ENCODE data around the gene MATN4.

Gene MATN4

DNA sequence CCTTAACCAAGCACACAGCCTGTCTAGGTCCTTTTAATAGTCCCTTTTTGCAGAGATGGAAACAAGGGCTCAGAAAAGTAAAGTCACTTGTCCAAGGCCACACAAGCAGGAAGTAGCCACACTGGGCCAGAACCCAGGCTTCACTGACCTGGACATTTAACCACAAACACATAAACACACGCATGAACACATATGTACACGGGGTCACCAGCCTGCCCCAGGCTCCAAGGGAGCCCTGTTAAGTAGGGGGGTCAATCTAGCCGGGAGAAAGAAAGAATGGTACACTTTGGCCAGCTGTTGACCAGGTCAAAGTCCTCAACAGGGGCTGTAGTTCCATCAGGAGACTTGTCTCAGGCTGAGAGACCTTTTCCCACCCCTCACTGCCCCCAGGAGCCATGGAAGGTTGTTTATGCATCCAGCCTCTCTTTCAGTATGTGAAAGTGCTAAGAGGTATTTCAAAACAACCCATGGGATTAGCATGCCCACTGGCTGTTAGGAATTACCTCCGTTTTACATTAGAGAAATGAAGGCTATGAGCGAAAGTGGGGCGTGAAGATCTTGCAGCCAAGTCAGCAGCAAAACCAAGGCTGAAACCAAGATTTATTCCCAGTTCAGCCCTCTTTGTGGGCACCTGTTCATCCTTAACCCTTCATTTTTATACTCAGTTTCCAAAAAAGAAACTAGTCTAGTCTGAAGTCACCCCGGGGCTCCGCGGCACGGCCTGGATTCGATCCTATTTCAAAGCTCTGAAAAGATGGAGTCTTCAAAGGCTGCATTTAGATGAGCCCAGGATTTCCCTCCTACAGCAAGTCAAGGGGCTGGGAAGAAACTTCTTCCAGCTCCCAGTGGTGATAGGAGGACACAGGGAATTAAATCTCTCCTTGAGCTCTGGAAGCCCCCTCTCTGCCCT is 30.3 kb upstream of the MATN4 start:
- H3K36me3 ChIP-seq, result 0 out of 22 replicates have a peak, but pooled peaks cover 0 to 2% (median 0%) of the 10 kb centered on the region in 11 experiments
- H3K4me3 ChIP-seq, result no peak overlapping the region
- H3K9me3 ChIP-seq (replicated peaks in 1 of 11), result no peaks in the 10 kb centered on the region
- H3K4me2 ChIP-seq, result peak overlapping the region in 5 of 11 experiments; percentile 5 to 32 (median 24); a peak in 5 of 22 replicates
- peaks cover 0 to 29% (median 0%) of the 10 kb centered on the region in 11 experiments; a peak in 5 of 22 replicates for H4K20me1 ChIP-seq
- TF ChIP-seq Cebpa-rat (IDR thresholded peaks at IDR 0.05), result no peak
- H3K9ac ChIP-seq, result no peak overlapping the region
- H3K27me3 ChIP-seq, result no peaks in the 10 kb centered on the region
- H3K4me1 ChIP-seq, result peaks cover 0 to 17% (median 5%) of the 10 kb centered on the region in 10 experiments; a peak in 17 of 20 replicates
- no peak overlapping the region for H3K27ac ChIP-seq

GRCh38 chr20:45337367-45338120 is 29.4 kb upstream of the MATN4 start:
- 0 out of 22 replicates have a peak overlapping the region, but pooled peaks of 1 of the 11 experiments have one; percentile 14 for H3K9ac ChIP-seq
- H3K4me1 ChIP-seq, result peaks cover 0 to 8% (median 0%) of the 10 kb centered on the region in 10 experiments; a peak in 8 of 20 replicates
- H3K27ac ChIP-seq, result no peak overlapping the region
- H4K20me1 ChIP-seq, result peaks cover 0 to 29% (median 0%) of the 10 kb centered on the region in 11 experiments; a peak in 5 of 22 replicates
- no peak for TF ChIP-seq Cebpa-rat (IDR thresholded peaks at IDR 0.05)
- no peaks in the 10 kb centered on the region for H3K9me3 ChIP-seq (replicated peaks in 1 of 11)
- H3K36me3 ChIP-seq, result peaks cover 0 to 10% (median 0%) of the 10 kb centered on the region in 11 experiments; a peak in 3 of 22 replicates
- H3K4me2 ChIP-seq, result no peak overlapping the region
- no peaks in the 10 kb centered on the region for H3K27me3 ChIP-seq
- no peak overlapping the region for H3K4me3 ChIP-seq

DNA sequence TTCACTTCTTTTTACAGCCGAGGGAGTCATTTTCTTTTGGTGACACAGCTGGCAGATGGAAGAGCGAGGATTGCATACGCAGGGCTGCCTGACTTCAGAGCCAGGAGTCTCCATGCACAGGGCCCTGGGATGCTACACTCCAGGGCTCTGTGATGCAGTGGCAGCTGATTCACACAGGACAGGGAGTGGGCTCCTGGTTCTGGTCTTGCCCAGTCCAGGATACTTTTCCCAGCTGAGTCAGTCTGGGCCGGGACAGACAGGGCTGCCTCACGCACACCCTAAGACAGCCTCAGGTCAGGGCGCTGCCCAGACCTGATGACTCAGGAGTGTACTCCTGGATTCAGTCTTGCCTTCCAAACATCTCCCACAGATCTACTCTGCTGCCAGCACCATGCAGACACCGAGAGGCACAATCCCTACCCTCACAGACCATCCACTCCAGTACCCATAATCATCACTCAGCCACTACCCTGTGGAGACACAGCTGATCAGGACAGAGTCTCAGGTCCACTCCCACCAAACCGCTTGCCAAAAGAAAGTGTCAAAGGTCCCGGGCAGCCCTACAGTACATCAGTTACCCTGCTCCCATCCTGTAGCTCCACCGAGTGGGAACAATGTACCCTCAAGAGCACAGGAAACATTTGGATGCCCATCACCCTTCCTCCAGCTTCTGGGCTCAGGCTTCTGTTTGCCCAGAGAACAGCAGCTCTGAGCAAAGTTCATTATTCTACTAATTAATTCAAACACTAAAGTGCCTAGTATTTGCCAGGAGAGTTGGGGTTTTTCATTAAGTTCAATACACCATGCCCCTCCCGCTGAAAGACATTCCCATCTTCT is 28.6 kb upstream of the MATN4 start:
- H3K27ac ChIP-seq, result no peak overlapping the region
- 0 out of 22 replicates have a peak overlapping the region, but pooled peaks of 1 of the 11 experiments have one; percentile 14 for H3K9ac ChIP-seq
- no peak overlapping the region for H3K4me3 ChIP-seq
- H3K27me3 ChIP-seq, result no peaks in the 10 kb centered on the region
- H3K9me3 ChIP-seq (replicated peaks in 1 of 11), result no peaks in the 10 kb centered on the region
- peaks cover 0 to 18% (median 0%) of the 10 kb centered on the region in 11 experiments; a peak in 4 of 22 replicates for H3K36me3 ChIP-seq
- peaks cover 0 to 6% (median 0%) of the 10 kb centered on the region in 10 experiments; a peak in 4 of 20 replicates for H3K4me1 ChIP-seq
- TF ChIP-seq Cebpa-rat (IDR thresholded peaks at IDR 0.05), result no peak
- H3K4me2 ChIP-seq, result no peak overlapping the region
- peaks cover 0 to 29% (median 0%) of the 10 kb centered on the region in 11 experiments; a peak in 5 of 22 replicates for H4K20me1 ChIP-seq

DNA sequence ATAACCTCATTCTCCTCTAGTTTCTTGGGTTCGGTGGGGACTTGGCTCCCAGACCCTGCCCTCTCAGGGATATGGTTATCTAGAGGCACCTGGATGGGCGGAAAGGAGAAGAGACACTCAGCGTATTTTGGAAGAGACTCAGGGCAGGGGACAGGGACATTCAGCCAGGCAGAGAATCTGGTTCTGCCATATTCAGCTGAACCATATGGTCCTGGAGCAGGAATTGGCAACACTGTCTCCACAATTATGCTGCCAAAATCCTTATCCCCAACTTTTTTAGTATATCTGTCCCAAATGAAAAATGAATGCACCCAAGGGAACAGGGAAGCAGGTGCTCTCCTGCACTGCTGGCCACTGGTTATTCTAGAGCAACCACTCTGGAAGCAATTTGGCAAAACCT is 22.4 kb upstream of the MATN4 start:
- Histone ChIP-seq H3K4me3 (no peak overlapping the region), H3K9ac (no peak overlapping the region), H3K36me3 (peaks cover 0 to 70% (median 0%) of the 10 kb centered on the region in 11 experiments; a peak in 4 of 22 replicates), H3K27ac (no peak overlapping the region), H3K4me2 (no peak overlapping the region), H3K9me3 (replicated peaks in 1 of 11) (no peaks in the 10 kb centered on the region), H3K27me3 (no peaks in the 10 kb centered on the region), H3K4me1 (peaks cover under 1 to 16% (median 14%) of the 10 kb centered on the region in 10 experiments; a peak in 16 of 20 replicates), H4K20me1 (no peaks in the 10 kb centered on the region)
- TF ChIP-seq Cebpa-rat (IDR thresholded peaks at IDR 0.05), result no peak

GRCh38 chr20:45329497-45330319 is 21.6 kb upstream of the MATN4 start:
- H3K27ac ChIP-seq, result no peak overlapping the region
- H3K36me3 ChIP-seq, result peaks cover 0 to 70% (median 0%) of the 10 kb centered on the region in 11 experiments; a peak in 4 of 22 replicates
- no peak overlapping the region for H3K9ac ChIP-seq
- no peak for TF ChIP-seq Cebpa-rat (IDR thresholded peaks at IDR 0.05)
- no peak overlapping the region for H3K4me3 ChIP-seq
- peaks cover 5 to 24% (median 22%) of the 10 kb centered on the region in 10 experiments; a peak in 16 of 20 replicates for H3K4me1 ChIP-seq
- H3K27me3 ChIP-seq, result no peaks in the 10 kb centered on the region
- H4K20me1 ChIP-seq, result no peaks in the 10 kb centered on the region
- no peak overlapping the region for H3K4me2 ChIP-seq
- H3K9me3 ChIP-seq (replicated peaks in 1 of 11), result no peaks in the 10 kb centered on the region

DNA sequence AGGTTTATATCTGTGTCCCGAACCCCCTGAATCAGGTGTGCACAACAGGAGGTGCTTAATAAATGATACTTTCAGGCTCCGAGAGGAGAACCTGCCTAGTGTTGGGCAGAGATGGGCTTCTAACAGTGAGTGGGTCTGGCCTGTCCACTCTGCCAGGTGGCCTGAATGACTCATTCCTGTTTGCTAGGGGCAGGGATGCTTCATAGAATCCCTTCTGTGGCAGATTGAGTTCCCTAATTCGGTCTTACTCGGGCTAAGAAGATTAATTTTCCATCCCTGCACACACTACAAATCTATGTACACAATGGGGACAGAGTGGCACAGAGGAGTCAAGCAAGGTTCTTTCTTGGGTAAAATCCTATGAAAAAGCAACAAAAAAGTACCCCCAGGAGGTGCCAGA is 20.4 kb upstream of the MATN4 start:
- H3K9me3 ChIP-seq (replicated peaks in 1 of 11), result no peaks in the 10 kb centered on the region
- no peak overlapping the region for H3K27ac ChIP-seq
- no peak overlapping the region for H3K4me3 ChIP-seq
- H3K9ac ChIP-seq, result no peak overlapping the region
- H3K4me2 ChIP-seq, result no peak overlapping the region
- peaks cover 8 to 37% (median 34%) of the 10 kb centered on the region in 10 experiments for H3K4me1 ChIP-seq
- no peak for TF ChIP-seq Cebpa-rat (IDR thresholded peaks at IDR 0.05)
- no peaks in the 10 kb centered on the region for H4K20me1 ChIP-seq
- peaks cover 0 to 69% (median 0%) of the 10 kb centered on the region in 11 experiments; a peak in 4 of 22 replicates for H3K36me3 ChIP-seq
- H3K27me3 ChIP-seq, result no peaks in the 10 kb centered on the region

DNA sequence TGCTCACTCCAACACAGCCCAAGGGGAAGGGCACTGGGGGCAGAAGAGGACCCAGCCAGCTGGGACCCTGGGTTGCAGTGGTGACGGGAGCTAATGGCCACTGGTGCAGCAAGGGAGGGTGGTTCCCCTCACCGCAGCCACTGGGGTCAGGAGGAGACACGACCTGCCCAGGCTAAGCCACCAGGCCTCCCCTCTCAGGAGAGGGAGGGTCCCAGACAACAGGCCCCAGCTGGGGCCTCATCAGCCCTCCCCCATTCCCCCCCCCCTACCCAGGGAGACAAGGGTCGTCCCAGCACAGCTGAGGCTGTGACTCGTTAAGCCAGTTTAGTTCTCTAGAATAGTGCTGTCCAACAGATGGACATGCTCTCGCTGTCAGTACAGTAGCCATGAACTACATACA is 17.3 kb upstream of the MATN4 start:
- H4K20me1 ChIP-seq, result no peaks in the 10 kb centered on the region
- TF ChIP-seq Cebpa-rat (IDR thresholded peaks at IDR 0.05), result no peak
- H3K36me3 ChIP-seq, result peaks cover 0 to 38% (median 0%) of the 10 kb centered on the region in 11 experiments; a peak in 4 of 22 replicates
- H3K9ac ChIP-seq, result peak overlapping the region in 4 of 11 experiments; percentile 0 to 57 (median 52); a peak in 7 of 22 replicates
- no peaks in the 10 kb centered on the region for H3K27me3 ChIP-seq
- H3K9me3 ChIP-seq (replicated peaks in 1 of 11), result 0 out of 22 replicates have a peak, but pooled peaks cover 0 to 2% (median 0%) of the 10 kb centered on the region in 11 experiments
- peak overlapping the region in 10 of 11 experiments; percentile 17 to 91 (median 72); a peak in 18 of 22 replicates for H3K4me2 ChIP-seq
- H3K4me1 ChIP-seq, result peaks cover 22 to 67% (median 58%) of the 10 kb centered on the region in 10 experiments
- H3K4me3 ChIP-seq, result peak overlapping the region in 1 of 10 experiments; percentile 28; a peak in 1 of 20 replicates
- peak overlapping the region in 3 of 11 experiments; percentile 24 to 49 (median 43); a peak in 5 of 22 replicates for H3K27ac ChIP-seq

Data from BLaER1 treated with 17β-estradiol and CSF1 and Interleukin-3, amounts not matched to agents 10 nM and 100 nM (cell line).